Activated CD4-positive, alpha-beta T cell treated with anti-CD3 and anti-CD28 coated beads for 4 hours (primary cell): ENCODE data around the gene TOMM40.
"Not testable (repeated sequence)": the region's sequence is repeated elsewhere in the genome, so short reads cannot be mapped to it uniquely, and the experiment has no call there.

ENCODE experiments used
- DNase-seq, 2 donors: peaks; one replicate each; pipeline ENCODE4 v3.0.0-alpha.2; 2020

The TOMM40 gene

GRCh38 chr19:44872661-44873060, 18.4 kb upstream of the TOMM40 start:
- no peak for DNase-seq

- no peak for DNase-seq
Measured at GRCh38 chr19:44874317-44874716, 16.7 kb upstream of the TOMM40 start.

DNA sequence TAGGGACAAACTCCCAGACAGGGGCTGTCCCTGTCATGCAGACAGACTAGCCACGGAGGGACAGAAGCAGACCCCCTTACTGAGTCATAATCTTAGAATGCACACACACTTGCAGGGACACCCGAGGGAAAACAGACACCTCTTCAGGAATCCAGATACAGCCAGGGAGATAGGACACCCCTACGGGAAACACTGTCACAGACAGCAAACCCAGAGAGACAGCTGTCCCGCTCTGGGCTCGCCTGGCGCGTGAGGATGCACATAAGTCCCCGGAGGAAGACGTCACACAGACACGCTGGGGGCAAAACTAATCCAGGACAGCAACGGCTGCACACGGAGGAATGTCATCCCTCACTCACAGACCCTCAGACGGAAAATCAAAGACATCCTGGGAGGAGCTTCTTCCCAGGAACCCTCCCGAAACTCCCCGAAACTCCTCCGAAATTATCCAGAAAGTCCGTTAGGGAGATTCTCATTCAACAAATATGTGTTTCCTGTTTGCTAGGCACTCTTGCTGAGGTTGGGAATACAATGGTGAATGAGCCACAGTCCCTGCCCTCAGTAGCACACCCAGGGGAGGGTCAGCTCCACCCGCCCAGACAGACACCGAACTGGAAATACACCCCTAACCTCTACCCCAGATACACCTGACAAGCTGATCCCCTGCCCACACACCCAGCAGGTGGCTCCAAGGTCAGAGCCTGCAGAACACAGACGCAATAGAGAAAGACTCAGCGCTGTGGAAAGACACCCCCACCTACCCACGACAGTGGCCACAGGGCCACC, 15.2 kb upstream of the TOMM40 start:
- DNase-seq, result no peak

- no peak for DNase-seq
Measured at GRCh38 chr19:44876930-44877535, 14.0 kb upstream of the TOMM40 start.

GRCh38 chr19:44878120-44878865, 12.8 kb upstream of the TOMM40 start:
- DNase-seq, result no peak

DNA sequence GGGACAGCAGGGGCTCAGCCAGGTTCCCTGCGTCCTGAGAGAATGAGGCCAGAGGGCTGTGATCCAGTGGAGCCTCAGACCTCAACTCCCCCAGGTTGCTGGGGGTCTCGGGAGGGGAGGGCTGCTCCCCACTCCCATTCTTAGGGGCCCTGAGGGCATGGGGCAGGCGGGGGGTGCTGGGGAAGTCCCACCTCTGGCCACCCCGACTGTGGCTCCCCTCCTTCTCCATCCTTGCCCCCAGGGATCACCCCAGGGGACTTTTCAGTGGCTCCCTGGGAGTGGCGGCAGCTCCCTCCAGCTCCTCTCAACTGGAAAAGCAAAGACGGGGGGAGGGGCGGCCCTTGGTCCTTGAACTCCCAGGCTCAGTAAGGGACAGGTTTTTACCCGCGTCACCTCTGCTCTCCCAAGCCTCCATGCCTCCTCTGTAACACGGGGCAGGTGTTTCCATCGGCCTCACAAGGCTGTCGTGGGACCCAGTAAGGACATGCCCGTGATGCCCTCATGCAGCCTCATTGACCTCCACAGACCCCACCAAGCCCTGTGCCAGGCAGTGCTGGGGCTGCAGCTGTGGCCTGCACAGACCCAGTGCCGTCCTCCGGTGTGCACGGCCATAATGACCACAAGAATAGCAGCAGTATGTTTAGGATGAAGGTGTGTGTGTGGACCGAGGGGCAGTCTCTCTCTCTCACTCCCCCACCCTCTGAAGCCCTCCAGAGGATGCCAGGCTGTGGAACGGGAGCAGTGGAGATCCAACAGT, 11.6 kb upstream of the TOMM40 start:
- DNase-seq, result no peak

DNA sequence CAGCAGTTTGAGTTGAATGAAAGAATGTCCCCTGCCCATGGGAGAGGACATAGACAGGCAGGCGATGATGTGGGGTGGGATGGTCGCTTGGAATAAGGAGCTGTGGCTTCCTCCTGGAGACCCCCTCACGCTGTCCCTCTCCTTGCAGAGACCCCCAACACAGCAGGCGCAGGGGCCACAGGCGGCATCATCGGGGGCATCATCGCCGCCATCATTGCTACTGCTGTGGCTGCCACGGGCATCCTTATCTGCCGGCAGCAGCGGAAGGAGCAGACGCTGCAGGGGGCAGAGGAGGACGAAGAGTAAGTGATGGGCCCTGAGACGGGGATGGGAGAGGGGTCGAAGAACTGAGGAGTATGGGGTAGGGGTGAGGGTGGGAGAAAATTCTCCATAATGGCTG, 9.0 kb upstream of the TOMM40 start:
- DNase-seq, result no peak

DNA sequence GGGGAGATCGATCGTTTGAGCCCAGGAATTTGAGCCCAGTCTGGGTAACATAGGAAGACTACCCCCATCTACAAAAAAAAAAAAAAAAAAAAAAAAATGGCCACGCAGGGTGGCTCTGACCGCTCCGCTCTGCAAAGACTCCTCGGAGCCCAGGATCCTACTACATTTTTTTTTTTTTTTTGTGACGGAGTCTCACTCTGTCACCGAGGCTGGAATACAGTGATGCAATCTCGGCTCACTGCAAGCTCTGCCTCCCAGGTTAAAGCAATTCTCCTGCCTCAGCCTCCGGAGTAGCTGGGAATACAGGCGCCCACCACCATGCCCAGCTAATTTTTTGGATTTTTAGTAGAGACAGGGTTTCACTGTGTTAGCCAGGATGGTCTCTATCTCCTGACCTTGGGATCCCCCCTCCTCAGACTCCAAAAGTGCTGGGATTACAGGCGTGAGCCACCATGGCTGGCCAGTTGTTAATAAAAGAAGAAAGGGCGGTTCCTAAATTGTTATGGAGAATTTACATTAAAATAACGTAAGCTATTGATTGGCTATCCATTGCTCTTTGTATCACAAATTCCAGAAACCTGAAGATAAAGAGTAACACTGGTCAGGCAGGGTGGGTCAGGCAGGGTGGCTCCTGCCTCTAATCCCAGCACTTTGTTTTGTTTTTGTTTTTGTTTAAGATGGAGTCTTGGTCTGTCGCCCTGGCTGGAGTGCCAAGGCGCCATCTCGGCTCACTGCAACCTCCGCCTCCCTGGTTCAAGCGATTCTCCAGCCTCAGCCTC, 8.2 kb upstream of the TOMM40 start:
- DNase-seq, result not testable (repeated sequence)

DNA sequence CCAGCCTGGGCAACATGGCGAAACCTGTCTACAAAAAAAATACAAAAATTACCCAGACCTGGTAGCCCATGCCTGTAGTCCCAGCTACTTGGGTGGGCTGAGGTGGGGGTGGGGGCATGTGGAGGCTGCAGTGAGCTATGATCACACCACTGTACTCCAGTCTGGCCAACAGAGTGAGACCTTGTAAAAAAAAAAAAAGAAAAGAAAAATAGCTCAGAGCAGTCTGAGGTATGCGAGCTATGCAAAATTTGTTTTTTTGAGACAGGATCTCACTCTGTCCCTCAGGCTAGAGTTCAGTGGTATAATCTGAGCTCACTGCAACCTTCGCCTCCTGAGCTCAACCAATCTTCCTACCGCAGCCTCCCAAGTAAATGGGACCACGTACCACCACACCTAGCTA, 7.1 kb upstream of the TOMM40 start:
- no peak for DNase-seq

- no peak for DNase-seq
Measured at GRCh38 chr19:44884566-44884965, 6.5 kb upstream of the TOMM40 start.

DNA sequence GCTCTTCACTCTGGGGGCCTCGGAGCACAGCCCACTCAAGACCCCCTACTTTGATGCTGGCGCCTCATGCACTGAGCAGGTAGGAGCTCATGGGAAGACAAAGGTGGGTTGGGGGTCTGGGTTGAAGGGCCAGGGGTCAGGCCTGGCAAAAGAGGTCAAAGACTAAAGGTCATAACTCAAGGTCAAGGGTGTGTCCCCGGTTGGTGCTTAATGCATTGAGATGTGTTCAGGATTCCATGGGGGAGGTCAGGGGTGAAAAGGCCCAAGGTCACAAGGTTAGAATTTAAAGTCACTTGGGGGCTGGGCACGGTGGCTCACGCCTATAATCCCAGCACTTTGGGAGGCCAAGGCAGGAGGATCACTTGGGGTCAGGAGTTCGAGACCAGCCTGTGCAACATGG, 4.9 kb upstream of the TOMM40 start:
- DNase-seq, result no peak

- DNase-seq, result no peak
Measured at GRCh38 chr19:44887648-44888047, 3.4 kb upstream of the TOMM40 start.

- not testable (repeated sequence) for DNase-seq
Measured at GRCh38 chr19:44888335-44888734, 2.7 kb upstream of the TOMM40 start.

- no peak for DNase-seq
Measured at GRCh38 chr19:44889830-44890365, 1.2 kb upstream of the TOMM40 start.

DNA sequence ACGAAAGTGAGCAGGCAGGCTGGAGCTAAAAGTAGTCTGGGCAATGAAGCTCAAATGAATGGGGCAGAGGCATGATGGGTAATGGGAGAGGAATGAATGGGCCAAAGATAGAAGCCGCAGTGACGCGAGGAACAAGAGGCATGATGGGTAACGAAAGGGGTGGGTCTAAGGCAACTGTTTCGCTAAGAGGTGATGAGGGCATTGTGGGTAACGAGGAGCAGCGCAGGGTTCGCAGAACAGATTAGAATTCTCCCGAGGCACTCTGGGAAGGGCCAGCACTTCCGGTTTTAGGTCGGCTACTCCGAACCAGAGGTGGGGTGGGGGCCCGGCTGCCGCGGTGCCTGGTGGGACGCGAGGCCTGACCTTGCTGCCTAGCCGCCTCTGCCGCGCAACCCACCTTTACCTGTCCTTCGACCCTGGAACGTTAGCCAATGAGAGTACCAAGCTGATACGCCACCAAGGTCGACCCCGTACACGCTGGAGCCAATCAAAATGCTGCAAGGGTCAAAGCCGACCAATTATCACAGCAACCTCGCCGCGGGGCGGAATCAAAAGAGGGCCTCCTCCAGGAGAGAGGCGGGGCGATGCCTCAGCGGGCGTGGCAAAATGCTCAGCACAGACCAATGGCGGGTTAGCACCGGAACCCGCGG, 563 bp upstream of the TOMM40 start:
- DNase-seq, result no peak

DNA sequence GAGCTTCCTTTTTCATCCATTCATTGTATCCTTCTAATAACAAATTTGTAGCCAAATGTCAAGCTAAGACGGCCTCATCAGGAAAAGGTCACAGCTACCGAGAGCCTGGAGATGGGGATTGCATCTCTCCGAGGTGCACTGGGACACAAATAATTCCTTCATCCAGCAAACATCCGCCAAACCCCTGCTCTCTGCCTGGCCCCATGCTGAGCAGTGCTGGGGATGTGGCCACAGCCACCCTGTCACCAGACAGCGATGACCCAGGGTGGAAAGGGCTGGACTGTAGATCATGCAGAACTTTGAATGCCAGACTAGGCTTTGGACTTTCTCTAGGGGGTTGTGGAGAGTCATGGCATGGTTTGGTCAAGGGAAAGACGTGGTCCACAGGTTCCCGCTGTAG, 1.9 kb downstream of the TOMM40 start:
- DNase-seq, result no peak

GRCh38 chr19:44893332-44894051, 2.4 kb downstream of the TOMM40 start:
- no peak for DNase-seq

DNA sequence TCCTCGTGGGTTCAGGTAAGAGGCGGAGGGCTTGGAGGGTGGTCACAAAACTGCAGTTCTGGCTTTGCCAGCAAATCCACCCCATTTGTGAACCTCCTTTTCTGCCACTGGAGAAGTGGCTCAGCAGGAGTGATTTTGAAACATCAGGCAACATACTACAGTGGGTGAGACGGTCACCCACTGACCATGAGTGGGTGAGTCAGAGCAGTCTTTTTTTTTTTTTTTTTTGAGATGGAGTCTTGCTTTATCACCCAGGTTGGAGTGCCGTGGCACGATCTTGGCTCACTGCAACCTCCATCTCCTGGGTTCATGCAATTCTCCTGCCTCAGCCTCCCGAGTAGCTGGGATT, 3.0 kb downstream of the TOMM40 start:
- no peak for DNase-seq

DNA sequence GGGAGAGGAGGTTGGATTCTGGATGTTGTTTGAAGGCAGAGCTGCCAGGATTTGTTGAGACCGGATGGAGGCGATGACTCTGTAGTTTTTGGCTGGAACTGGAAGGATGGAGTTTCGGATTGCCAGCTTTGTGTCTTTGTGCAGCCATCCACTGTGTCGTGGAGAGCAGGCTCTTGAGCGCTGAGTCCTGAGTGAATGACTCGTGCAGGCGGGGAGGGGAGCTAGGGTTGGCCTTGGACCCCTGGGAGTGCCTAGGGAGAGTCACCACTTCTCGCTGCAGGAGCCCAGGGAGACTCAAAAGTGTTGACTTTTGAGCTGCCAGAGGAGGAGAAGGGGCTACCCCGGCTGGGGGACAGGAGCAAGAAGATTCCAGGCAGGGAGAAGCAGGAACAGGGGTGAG, 3.9 kb downstream of the TOMM40 start:
- DNase-seq, result no peak

- DNase-seq, result no peak
Measured at GRCh38 chr19:44897835-44898234, 6.8 kb downstream of the TOMM40 start.
